ENCODE measurements around the gene UBXN11. TPM values are rescaled to one million over a fixed set of nuclear protein-coding genes. Genes with fewer than 3 reads are reported as not detected.

Gene UBXN11
- total and polyA plus RNA-seq, 2 of the 13 experiments (the other 11 are each of a cell fraction or from before 2014, with no cell fraction given) = 9.3 to 10.4 TPM

DNA sequence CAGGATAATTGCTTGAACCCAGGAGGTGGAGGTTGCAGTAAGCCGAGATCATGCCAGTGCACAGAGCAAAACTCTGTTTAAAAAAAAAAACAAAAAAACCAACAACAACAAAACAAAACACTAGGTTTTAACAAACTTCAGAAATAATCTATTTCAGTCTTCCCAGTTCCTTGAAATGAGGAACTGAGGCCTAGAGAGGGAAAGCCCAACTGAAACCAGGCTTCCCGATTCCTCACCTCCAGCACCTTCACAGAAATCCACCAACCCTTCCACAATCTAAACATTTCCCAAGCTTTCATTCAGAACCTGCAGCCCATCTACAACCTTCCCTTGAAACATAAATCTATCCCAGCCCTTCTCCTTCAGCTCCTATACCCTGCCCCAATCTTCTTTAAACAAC is 10.7 kb upstream of the UBXN11 start:
- in situ Hi-C loops (cut with HindIII; ENCODE audit: extremely low pct_ligation_motif_present, low pct_unique_long_range_greater_than_20kb) = no loop called here

DNA sequence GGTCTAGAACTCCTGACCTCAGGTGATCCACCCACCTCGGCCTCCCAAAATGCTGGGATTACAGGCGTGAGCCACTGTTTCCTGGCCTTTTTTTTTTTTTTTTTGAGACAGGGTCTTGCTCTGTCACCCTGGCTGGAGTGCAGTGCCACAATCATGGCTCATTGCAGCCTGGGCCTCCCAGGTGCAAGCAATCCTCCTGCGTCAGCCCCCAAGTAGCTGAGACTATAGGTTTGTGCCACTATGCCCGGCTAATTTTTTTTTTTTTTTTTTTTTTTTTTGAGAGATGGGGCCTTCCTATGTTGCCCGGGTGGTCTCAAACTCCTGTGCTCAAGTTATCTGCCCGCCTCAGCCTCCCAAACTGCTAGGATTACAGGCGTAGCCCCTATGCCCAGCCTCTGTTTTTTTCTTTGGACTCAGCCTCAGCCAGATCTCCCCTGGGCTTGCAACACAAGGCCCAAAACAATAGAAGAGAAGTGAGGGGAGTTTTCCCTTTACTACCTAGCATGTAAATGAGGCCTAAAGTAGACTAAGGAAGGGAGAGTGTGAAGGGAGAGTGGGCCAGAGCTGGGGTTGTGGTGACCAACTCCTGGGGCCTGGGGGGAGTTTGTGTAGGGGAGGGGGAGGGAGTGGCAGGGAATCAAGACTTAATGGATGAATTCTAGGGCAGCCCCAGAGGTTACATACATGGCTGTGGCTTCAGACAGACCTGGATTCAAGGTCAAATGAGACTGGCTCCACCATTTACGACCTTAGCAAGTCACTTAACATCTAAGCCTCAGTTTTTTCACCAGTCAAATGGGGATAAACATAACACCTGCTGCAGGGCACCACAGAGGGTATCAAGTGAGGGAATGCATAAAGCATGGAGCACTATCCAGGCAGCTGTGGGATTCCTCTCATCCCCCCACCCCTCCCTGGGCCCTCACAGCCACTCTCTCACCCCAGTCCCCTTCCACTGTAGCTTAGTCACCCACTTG is 9.7 kb upstream of the UBXN11 start:
- POLR2A ChIA-PET = interaction anchor here (0.6 kb wide), 1 partner anchor 1499 kb away, joined by 3 read pairs; no protein-coding TSS in a partner anchor
- Histone ChIP-seq H3K27me3 (ENCODE audit: control insufficient read depth in 1 of 2, insufficient read depth in 2 of 2, low read length in 2 of 2) (no peaks in the 10 kb centered on the region), H3K9me3 (ENCODE audit: low read length) (no peaks in the 10 kb centered on the region), H3K79me2 (ENCODE audit: insufficient read depth, low read length) (no peaks in the 10 kb centered on the region), H3K4me3 (replicated peaks in 1 of 3; ENCODE audit: insufficient read depth in 1 of 3, low read depth in 2 of 3, low read length in 3 of 3) (no peak overlapping the region), H3K36me3 (replicated peaks in 1 of 2; ENCODE audit: control insufficient read depth in 1 of 2, insufficient read depth in 2 of 2, low read length in 2 of 2) (no peaks in the 10 kb centered on the region), H4K20me1 (ENCODE audit: insufficient read depth, low read length) (no peaks in the 10 kb centered on the region), H3K27ac (ENCODE audit: extremely low read length, insufficient read depth, low read length) (no peak overlapping the region), H2AFZ (ENCODE audit: low read length) (no peak overlapping the region), H3K4me2 (ENCODE audit: low read depth, low read length) (no peak overlapping the region), H3K4me1 (ENCODE audit: insufficient read depth, low read length) (peaks cover 15% of the 10 kb centered on the region; the same call in 1 of the 2 replicates), H3K9ac (ENCODE audit: insufficient read depth, low read depth, low read length) (no peak overlapping the region)
- BruUV-seq (replicated peaks) = no TSS peak
- in situ Hi-C loops (cut with HindIII; ENCODE audit: extremely low pct_ligation_motif_present, low pct_unique_long_range_greater_than_20kb) (no loop called here), intact Hi-C loops (cut with micrococcal nuclease; ENCODE audit: unreplicated experiment) (no loop called here)
- WGBS (ENCODE audit: low lambda C conversion rate) = 64% methylated on average over 8 of the region's 8 CpGs
- CTCF ChIA-PET (ENCODE audit: low intra/inter-chr PET ratio, low total read pairs) = no interaction called here
- DNase-seq (ENCODE audit: low spot score) = no peak
- FAIRE-seq = no peak
- ATAC-seq = no peak
- TF ChIP-seq, protein P1, sequence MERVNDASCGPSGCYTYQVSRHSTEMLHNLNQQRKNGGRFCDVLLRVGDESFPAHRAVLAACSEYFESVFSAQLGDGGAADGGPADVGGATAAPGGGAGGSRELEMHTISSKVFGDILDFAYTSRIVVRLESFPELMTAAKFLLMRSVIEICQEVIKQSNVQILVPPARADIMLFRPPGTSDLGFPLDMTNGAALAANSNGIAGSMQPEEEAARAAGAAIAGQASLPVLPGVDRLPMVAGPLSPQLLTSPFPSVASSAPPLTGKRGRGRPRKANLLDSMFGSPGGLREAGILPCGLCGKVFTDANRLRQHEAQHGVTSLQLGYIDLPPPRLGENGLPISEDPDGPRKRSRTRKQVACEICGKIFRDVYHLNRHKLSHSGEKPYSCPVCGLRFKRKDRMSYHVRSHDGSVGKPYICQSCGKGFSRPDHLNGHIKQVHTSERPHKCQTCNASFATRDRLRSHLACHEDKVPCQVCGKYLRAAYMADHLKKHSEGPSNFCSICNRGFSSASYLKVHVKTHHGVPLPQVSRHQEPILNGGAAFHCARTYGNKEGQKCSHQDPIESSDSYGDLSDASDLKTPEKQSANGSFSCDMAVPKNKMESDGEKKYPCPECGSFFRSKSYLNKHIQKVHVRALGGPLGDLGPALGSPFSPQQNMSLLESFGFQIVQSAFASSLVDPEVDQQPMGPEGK (CRISPR knock-in tag; IDR thresholded peaks at IDR 0.05) = no peak
- peak; percentile 64 for TF ChIP-seq ZNF629 (CRISPR knock-in tag; conservative IDR thresholded peaks at IDR 0.05)

More for the DNA sequence above, 10.7 kb upstream of the UBXN11 start:
- Histone ChIP-seq H3K36me3 (replicated peaks in 1 of 2; ENCODE audit: control insufficient read depth in 1 of 2, insufficient read depth in 2 of 2, low read length in 2 of 2) (no peaks in the 10 kb centered on the region), H3K9ac (ENCODE audit: insufficient read depth, low read depth, low read length) (no peak overlapping the region), H3K4me2 (ENCODE audit: low read depth, low read length) (no peak overlapping the region), H3K4me3 (replicated peaks in 1 of 3; ENCODE audit: insufficient read depth in 1 of 3, low read depth in 2 of 3, low read length in 3 of 3) (no peak overlapping the region), H3K27me3 (ENCODE audit: control insufficient read depth in 1 of 2, insufficient read depth in 2 of 2, low read length in 2 of 2) (no peaks in the 10 kb centered on the region), H2AFZ (ENCODE audit: low read length) (no peak overlapping the region), H3K79me2 (ENCODE audit: insufficient read depth, low read length) (no peaks in the 10 kb centered on the region), H4K20me1 (ENCODE audit: insufficient read depth, low read length) (no peaks in the 10 kb centered on the region), H3K9me3 (ENCODE audit: low read length) (no peaks in the 10 kb centered on the region), H3K27ac (ENCODE audit: extremely low read length, insufficient read depth, low read length) (no peak overlapping the region), H3K4me1 (ENCODE audit: insufficient read depth, low read length) (peaks cover 15% of the 10 kb centered on the region; the same call in 1 of the 2 replicates)
- ChIA-PET POLR2A (interaction anchor here (0.6 kb wide), 1 partner anchor 1498 kb away, joined by 3 read pairs; no protein-coding TSS in a partner anchor), CTCF (ENCODE audit: low intra/inter-chr PET ratio, low total read pairs) (no interaction called here)
- TF ChIP-seq KAT8 (CRISPR knock-in tag; IDR thresholded peaks at IDR 0.05) = no peak
- BruUV-seq (replicated peaks) = no TSS peak
- 73% methylated on average over 2 of the region's 2 CpGs for WGBS (ENCODE audit: low lambda C conversion rate)
- DNase-seq (ENCODE audit: low spot score) (no peak), FAIRE-seq (no peak), ATAC-seq (no peak)
- intact Hi-C loops (cut with micrococcal nuclease; ENCODE audit: unreplicated experiment) = no loop called here
